Activated CD8-positive, alpha-beta T cell treated with anti-CD3 and anti-CD28 coated beads for 36 hours (primary cell): ENCODE data around the gene LRRC27. TPM values are rescaled to one million over a fixed set of nuclear protein-coding genes. Genes with fewer than 3 reads are reported as not detected.

Source experiments
- ATAC-seq: fragments of 200-7000 bp; cut with Tn5 transposase; one replicate; pipeline ENCODE4 v1.10.0; 2021; ENCODE audit warnings: mild to moderate bottlenecking, moderate library complexity
- CTCF ChIA-PET: fragments of 350-600 bp; sonication (Branson Sonifier 250); formaldehyde crosslinking; loops from one replicate; lab custom pipeline; 2021; ENCODE audit warnings: antibody characterized with exemption; lab: Charles Lee
- POLR2A ChIA-PET: fragments of 350-600 bp; sonication (Branson Sonifier 250); formaldehyde crosslinking; loops from one replicate; lab custom pipeline; 2021; ENCODE audit warnings: antibody characterized with exemption; lab: Charles Lee
- DNase-seq: peaks from one replicate; pipeline ENCODE4 v3.0.0-alpha.2; 2020
- H3K27ac Mint-ChIP-seq: one replicate; pipeline ENCODE4 v1.8.0; 2021; ENCODE audit warnings: mild to moderate bottlenecking, mixed read lengths
- H3K27me3 Mint-ChIP-seq: one replicate; pipeline ENCODE4 v1.8.0; 2021; ENCODE audit warnings: mixed read lengths
- H3K36me3 Mint-ChIP-seq: one replicate; pipeline ENCODE4 v1.8.0; 2021; ENCODE audit warnings: low read depth, mixed read lengths
- H3K4me1 Mint-ChIP-seq: one replicate; pipeline ENCODE4 v1.8.0; 2021; ENCODE audit warnings: low read depth, mixed read lengths
- H3K4me3 Mint-ChIP-seq: one replicate; pipeline ENCODE4 v1.8.0; 2021; ENCODE audit warnings: mild to moderate bottlenecking, moderate library complexity, mixed read lengths
- H3K9me3 Mint-ChIP-seq: one replicate; pipeline ENCODE4 v1.8.0; 2021; ENCODE audit warnings: mixed read lengths
- intact Hi-C: fragments of 100-400 bp; cut with micrococcal nuclease; formaldehyde crosslinking; loops from one replicate; pipeline ENCODE4 v1.10.0; 2022
- total RNA-seq, 2 experiments: library from RNA; stranded (reverse); gene quantifications; one replicate each; pipeline ENCODE4 v1.2.3, GENCODE V29; 2021
- TF ChIP-seq, protein P1 (sequence below): fragments of 200-600 bp; IDR thresholded peaks from one replicate; pipeline ENCODE4 v1.8.0; 2022; ENCODE audit warnings: antibody characterized with exemption, mild to moderate bottlenecking

The LRRC27 gene
- total RNA-seq, 2 experiments from 2014 or later = 2.7 to 3.5 TPM

DNA sequence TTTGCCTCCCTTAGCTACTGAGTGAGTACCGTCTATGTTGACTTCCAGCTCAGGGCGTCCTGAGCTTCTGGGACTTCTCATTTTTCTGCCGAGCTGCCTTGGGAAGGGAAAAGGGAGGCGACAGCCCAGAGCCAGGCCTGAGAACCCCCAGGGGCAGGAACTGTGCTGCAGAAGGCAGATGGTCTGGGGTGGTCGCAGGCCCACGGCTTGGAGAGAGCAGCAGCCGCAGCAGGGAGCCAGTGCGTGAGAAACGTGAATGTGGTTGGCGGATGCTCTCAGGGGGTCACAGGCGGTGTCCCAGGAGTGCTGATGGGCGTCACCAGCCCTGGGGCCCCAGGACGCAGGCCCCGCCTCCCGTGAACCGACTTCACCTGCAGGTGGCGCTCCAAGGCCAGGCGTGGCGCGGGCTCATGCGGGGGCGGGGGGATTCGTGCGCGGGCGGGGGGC lies 55.8 kb downstream of the LRRC27 start:
- peak; percentile 86 for DNase-seq
- H3K36me3 Mint-ChIP-seq = no peaks in the 10 kb centered on the region
- H3K4me1 Mint-ChIP-seq = peaks cover 6% of the 10 kb centered on the region
- ChIA-PET CTCF (interaction anchor here (0.7 to 1.0 kb wide), 2 partner anchors 11 to 59 kb away, joined by 3 to 4 read pairs; no protein-coding TSS in a partner anchor), POLR2A (no interaction called here)
- intact Hi-C loops = loop anchor here (5.0 kb wide), 1 partner anchor 65 kb away; no protein-coding TSS in a partner anchor
- TF ChIP-seq, protein P1, sequence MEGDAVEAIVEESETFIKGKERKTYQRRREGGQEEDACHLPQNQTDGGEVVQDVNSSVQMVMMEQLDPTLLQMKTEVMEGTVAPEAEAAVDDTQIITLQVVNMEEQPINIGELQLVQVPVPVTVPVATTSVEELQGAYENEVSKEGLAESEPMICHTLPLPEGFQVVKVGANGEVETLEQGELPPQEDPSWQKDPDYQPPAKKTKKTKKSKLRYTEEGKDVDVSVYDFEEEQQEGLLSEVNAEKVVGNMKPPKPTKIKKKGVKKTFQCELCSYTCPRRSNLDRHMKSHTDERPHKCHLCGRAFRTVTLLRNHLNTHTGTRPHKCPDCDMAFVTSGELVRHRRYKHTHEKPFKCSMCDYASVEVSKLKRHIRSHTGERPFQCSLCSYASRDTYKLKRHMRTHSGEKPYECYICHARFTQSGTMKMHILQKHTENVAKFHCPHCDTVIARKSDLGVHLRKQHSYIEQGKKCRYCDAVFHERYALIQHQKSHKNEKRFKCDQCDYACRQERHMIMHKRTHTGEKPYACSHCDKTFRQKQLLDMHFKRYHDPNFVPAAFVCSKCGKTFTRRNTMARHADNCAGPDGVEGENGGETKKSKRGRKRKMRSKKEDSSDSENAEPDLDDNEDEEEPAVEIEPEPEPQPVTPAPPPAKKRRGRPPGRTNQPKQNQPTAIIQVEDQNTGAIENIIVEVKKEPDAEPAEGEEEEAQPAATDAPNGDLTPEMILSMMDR = peak; percentile 38
- H3K27ac Mint-ChIP-seq = peak overlapping the region; percentile 81
- H3K9me3 Mint-ChIP-seq = peaks cover 7% of the 10 kb centered on the region
- H3K27me3 Mint-ChIP-seq = no peaks in the 10 kb centered on the region
- peak; percentile 76 for ATAC-seq
- H3K4me3 Mint-ChIP-seq = peak overlapping the region; percentile 62

DNA sequence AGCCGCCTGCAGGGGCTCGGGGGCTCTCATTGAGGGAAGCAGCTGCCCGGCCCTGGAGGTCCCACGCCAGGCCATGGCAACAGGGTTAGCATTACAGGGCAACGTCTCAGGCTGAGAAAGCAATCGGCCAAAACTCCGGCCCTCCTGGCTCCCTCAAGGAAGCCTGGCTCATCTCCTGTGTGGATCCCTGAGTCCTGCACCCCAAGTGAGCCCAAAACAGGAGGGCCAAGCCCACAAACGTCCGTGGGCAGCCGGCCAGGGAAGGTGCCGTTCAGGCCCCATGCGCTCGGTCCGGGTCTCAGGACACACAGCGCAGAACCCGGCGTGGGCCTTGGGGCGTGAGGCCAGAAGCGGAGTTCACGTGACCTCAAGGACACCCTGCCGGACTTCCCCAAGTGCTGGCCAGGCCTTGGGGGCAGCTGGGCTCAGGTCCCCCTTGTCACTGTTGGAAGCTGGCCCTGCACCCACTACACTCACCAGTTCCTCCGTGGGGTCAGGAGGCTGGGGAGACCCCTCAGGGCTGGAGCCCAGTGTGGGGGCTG lies 57.0 kb downstream of the LRRC27 start:
- intact Hi-C loops = loop anchor here (5.0 kb wide), 1 partner anchor 63 kb away; no protein-coding TSS in a partner anchor
- H3K9me3 Mint-ChIP-seq = peaks cover 7% of the 10 kb centered on the region
- peak overlapping the region; percentile 15 for H3K27ac Mint-ChIP-seq
- DNase-seq (peak; percentile 43), ATAC-seq (peak; percentile 24)
- no peaks in the 10 kb centered on the region for H3K27me3 Mint-ChIP-seq
- peaks cover 6% of the 10 kb centered on the region for H3K4me1 Mint-ChIP-seq
- H3K4me3 Mint-ChIP-seq = peak overlapping the region; percentile 10
- H3K36me3 Mint-ChIP-seq = no peaks in the 10 kb centered on the region
- POLR2A ChIA-PET = interaction anchor here (1.1 to 1.8 kb wide), 2 partner anchors 33 to 58 kb away, joined by 5 to 6 read pairs; no protein-coding TSS in a partner anchor
- TF ChIP-seq, protein P1 = no peak
- CTCF ChIA-PET = interaction anchor here (0.9 kb wide), 1 partner anchor 55 kb away, joined by 3 read pairs; no protein-coding TSS in a partner anchor

DNA sequence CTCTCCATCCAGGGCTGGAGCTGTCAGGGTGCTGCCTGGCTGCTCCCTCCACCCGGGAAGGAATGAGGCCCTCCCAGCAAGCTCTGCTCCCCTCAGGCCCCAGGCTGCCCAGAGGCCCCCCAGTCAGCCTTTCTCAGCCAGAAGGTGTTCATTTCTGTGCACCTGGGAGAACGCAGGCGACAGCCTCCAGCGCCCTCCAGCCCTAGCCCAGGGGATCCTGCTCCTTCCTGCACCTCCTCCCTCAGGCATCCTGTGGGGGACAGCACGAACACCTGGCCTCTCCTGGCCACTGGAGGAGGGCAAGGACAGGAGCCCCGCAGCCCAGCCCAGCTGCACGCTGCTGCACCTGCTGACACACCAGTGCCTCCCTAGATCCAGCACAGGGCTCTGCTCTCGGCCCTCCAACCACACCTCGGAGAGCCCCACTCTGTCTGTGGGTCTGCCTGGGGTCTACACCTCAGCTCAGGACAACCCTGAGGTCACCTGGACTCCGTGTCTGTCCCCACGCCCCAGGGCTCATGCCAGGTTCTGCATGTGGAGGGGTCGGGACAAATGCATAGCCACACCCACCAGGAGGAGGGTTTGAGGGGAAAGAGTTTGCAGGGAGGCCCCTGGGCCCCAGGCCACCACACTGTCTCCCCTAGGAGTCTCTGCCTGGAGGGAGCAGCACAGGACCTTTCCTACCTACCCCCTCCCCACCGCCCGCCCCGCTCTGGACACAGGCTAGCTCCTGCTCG lies 57.6 kb downstream of the LRRC27 start:
- Mint-ChIP-seq H3K4me3 (peak overlapping the region; percentile 10), H3K4me1 (peaks cover 6% of the 10 kb centered on the region), H3K9me3 (peaks cover 7% of the 10 kb centered on the region), H3K36me3 (no peaks in the 10 kb centered on the region), H3K27me3 (no peaks in the 10 kb centered on the region), H3K27ac (peak overlapping the region; percentile 15)
- POLR2A ChIA-PET = interaction anchor here (1.1 to 1.8 kb wide), 2 partner anchors 32 to 57 kb away, joined by 5 to 6 read pairs; no protein-coding TSS in a partner anchor
- CTCF ChIA-PET = interaction anchor here (0.9 kb wide), 1 partner anchor 54 kb away, joined by 3 read pairs; no protein-coding TSS in a partner anchor
- intact Hi-C loops = loop anchor here (5.0 kb wide), 1 partner anchor 63 kb away; no protein-coding TSS in a partner anchor
- DNase-seq (peak; percentile 49), ATAC-seq (peak; percentile 43)
- TF ChIP-seq, protein P1 = no peak

GRCh38 chr10:132390170-132390920 lies 58.4 kb downstream of the LRRC27 start:
- TF ChIP-seq, protein P1 = no peak
- peak overlapping the region; percentile 38 for H3K27ac Mint-ChIP-seq
- ChIA-PET CTCF (no interaction called here), POLR2A (interaction anchor here (1.8 kb wide), 1 partner anchor 32 kb away, joined by 6 read pairs; no protein-coding TSS in a partner anchor)
- H3K4me1 Mint-ChIP-seq = peaks cover 13% of the 10 kb centered on the region
- no peaks in the 10 kb centered on the region for H3K27me3 Mint-ChIP-seq
- ATAC-seq (no peak), DNase-seq (no peak)
- intact Hi-C loops = no loop called here
- H3K4me3 Mint-ChIP-seq = no peak overlapping the region
- peaks cover 7% of the 10 kb centered on the region for H3K9me3 Mint-ChIP-seq
- no peaks in the 10 kb centered on the region for H3K36me3 Mint-ChIP-seq
